OCI-LY1 (cell line): Measurements from ENCODE around the gene GOLGA8S.

Experiments used
- CTCF ChIP-seq: fragments of 200-600 bp; sonication (generic), shearing (Covaris generic); IDR thresholded peaks from 2 replicates; pipeline ENCODE4 v1.5.1; 2017; ENCODE audit warnings: mild to moderate bottlenecking, antibody characterized with exemption, low read length, moderate library complexity, mixed read lengths
- EZH2 ChIP-seq: fragments of 200-600 bp; sonication (generic), shearing (Covaris generic); IDR thresholded peaks from 2 replicates; pipeline ENCODE4 v1.8.0; 2017; ENCODE audit warnings: borderline replicate concordance, mixed run types, mild to moderate bottlenecking, antibody characterized with exemption, low read length, moderate library complexity, mixed read lengths

GRCh38 chr15:23402140-23402539 is 47.6 kb downstream of the GOLGA8S start:
- TF ChIP-seq CTCF: no peak
- TF ChIP-seq EZH2: no peak
